Uterus (tissue), 2 donors: ENCODE measurements around the gene SHROOM4.

ENCODE experiments used
- CTCF ChIP-seq, 4 experiments: fragments of 200-600 bp in 2 of 4; fragments of 450-650 bp in 2 of 4; sonication (generic) in 2 of 4; IDR thresholded peaks; one replicate each; pipeline ENCODE4 v1.5.1; 2016 to 2019; ENCODE audit warnings: antibody characterized with exemption in 4 of 4, mild to moderate bottlenecking in 2 of 4, moderate library complexity in 1 of 4
- POLR2A ChIP-seq, 2 donors: fragments of 450-650 bp; IDR thresholded peaks; one replicate each; pipeline ENCODE4 v1.6.1; 2016; ENCODE audit warnings: antibody characterized with exemption in 2 of 2, mild to moderate bottlenecking in 1 of 2, moderate library complexity in 1 of 2

- no peak for TF ChIP-seq POLR2A (IDR thresholded peaks at IDR 0.05)
- no peak for TF ChIP-seq CTCF (IDR thresholded peaks at IDR 0.05)
Measured at GRCh38 chrX:50618788-50619558, 195.0 kb downstream of the SHROOM4 start.
